GM23338 (cell line): ENCODE results near the gene VPS50. TPM values are rescaled to one million over a fixed set of nuclear protein-coding genes. Genes with fewer than 3 reads are reported as not detected.

ENCODE experiments used
- ATAC-seq: fragments of 200-7000 bp; cut with Tn5 transposase; 3 replicates; pipeline ENCODE4 v1.9.1; 2020
- DNase-seq: peaks from one replicate; pipeline ENCODE4 v3.0.0-alpha.2; 2015; ENCODE audit warnings: low spot score
- H2AFZ ChIP-seq: fragments of 200-600 bp; sonication (generic); 2 replicates; pipeline ENCODE4 v1.8.0; 2016; ENCODE audit warnings: antibody characterized with exemption, mild to moderate bottlenecking, moderate library complexity
- H3F3A ChIP-seq: fragments of 200-600 bp; sonication (generic); replicated peaks from 2 replicates; pipeline ENCODE4 v1.8.0; 2017; ENCODE audit warnings: antibody characterized with exemption, mixed run types, low read depth
- H3K27ac ChIP-seq: fragments of 200-600 bp; sonication (generic); 2 replicates; pipeline ENCODE4 v1.6.1; 2016; ENCODE audit warnings: low read depth
- H3K27me3 ChIP-seq: fragments of 200-600 bp; sonication (generic); 2 replicates; pipeline ENCODE4 v1.8.0; 2016; ENCODE audit warnings: mild to moderate bottlenecking, mixed run types, moderate library complexity; ENCODE audit not compliant: insufficient read depth
- H3K36me3 ChIP-seq: fragments of 200-600 bp; sonication (generic); 2 replicates; pipeline ENCODE4 v1.8.0; 2016; ENCODE audit warnings: mild to moderate bottlenecking; ENCODE audit not compliant: insufficient read depth
- H3K4me1 ChIP-seq: fragments of 200-600 bp; sonication (generic); 2 replicates; pipeline ENCODE4 v1.8.0; 2016; ENCODE audit warnings: mild to moderate bottlenecking, moderate library complexity; ENCODE audit not compliant: insufficient read depth
- H3K4me2 ChIP-seq: fragments of 200-600 bp; sonication (generic); 2 replicates; pipeline ENCODE4 v1.7.1; 2017; ENCODE audit warnings: mixed run types
- H3K4me3 ChIP-seq: fragments of 200-600 bp; sonication (generic); 2 replicates; pipeline ENCODE4 v1.6.1; 2016; ENCODE audit warnings: mixed run types
- H3K79me2 ChIP-seq: fragments of 200-600 bp; sonication (generic); replicated peaks from 2 replicates; pipeline ENCODE4 v1.8.0; 2017; ENCODE audit warnings: mild to moderate bottlenecking; ENCODE audit not compliant: insufficient read depth
- H3K9me2 ChIP-seq: fragments of 200-600 bp; sonication (generic); 2 replicates; pipeline ENCODE4 v1.8.0; 2017; ENCODE audit not compliant: insufficient read depth
- H4K20me1 ChIP-seq: fragments of 200-600 bp; sonication (generic); replicated peaks from 2 replicates; pipeline ENCODE4 v1.8.0; 2017; ENCODE audit warnings: mild to moderate bottlenecking; ENCODE audit not compliant: insufficient read depth
- H3K27ac Mint-ChIP-seq: 2 replicates; pipeline ENCODE4 v1.8.0; 2020; ENCODE audit warnings: inconsistent platforms, mild to moderate bottlenecking, moderate library complexity, mixed read lengths
- H3K27me3 Mint-ChIP-seq: 3 replicates; pipeline ENCODE4 v1.8.0; 2022; ENCODE audit warnings: low read depth, mild to moderate bottlenecking, moderate library complexity, mixed read lengths, inconsistent platforms; ENCODE audit not compliant: insufficient read depth, poor library complexity
- H3K36me3 Mint-ChIP-seq: 3 replicates; pipeline ENCODE4 v1.8.0; 2021; ENCODE audit warnings: low read depth, mild to moderate bottlenecking, inconsistent platforms, moderate library complexity, mixed read lengths
- H3K4me1 Mint-ChIP-seq: 3 replicates; pipeline ENCODE4 v1.8.0; 2020; ENCODE audit warnings: mild to moderate bottlenecking, inconsistent platforms, mixed read lengths
- H3K4me3 Mint-ChIP-seq: 3 replicates; pipeline ENCODE4 v1.8.0; 2021; ENCODE audit warnings: moderate library complexity, mild to moderate bottlenecking, inconsistent platforms, mixed read lengths
- H3K9me3 Mint-ChIP-seq: 3 replicates; pipeline ENCODE4 v1.8.0; 2020; ENCODE audit warnings: moderate library complexity, mild to moderate bottlenecking, inconsistent platforms, mixed read lengths
- CTCF ChIP-seq, 2 experiments: fragments of 200-600 bp in 1 of 2; sonication (generic) in 1 of 2; conservative IDR thresholded peaks; 2 replicates each; pipeline versions ENCODE4 v1.5.1 to v1.6.1; 2016 to 2017; ENCODE audit warnings: antibody characterized with exemption in 2 of 2, low read depth in 2 of 2, mild to moderate bottlenecking in 2 of 2, moderate library complexity in 1 of 2
- EZH2phosphoT487 ChIP-seq: fragments of 200-600 bp; sonication (generic); IDR thresholded peaks from one replicate; pipeline ENCODE4 v1.8.1; 2018; ENCODE audit warnings: antibody characterized with exemption; ENCODE audit not compliant: unreplicated experiment
- JUNB ChIP-seq: IDR thresholded peaks from one replicate; pipeline ENCODE4 v1.6.1; 2016; ENCODE audit warnings: antibody characterized with exemption; ENCODE audit not compliant: unreplicated experiment
- NANOG ChIP-seq: IDR thresholded peaks from 2 replicates; pipeline ENCODE4 v1.6.1; 2016; ENCODE audit warnings: antibody characterized with exemption, borderline replicate concordance
- POLR2AphosphoS5 ChIP-seq: IDR thresholded peaks from 2 replicates; pipeline ENCODE4 v1.6.1; 2016; ENCODE audit warnings: antibody characterized with exemption, low read depth
- REST ChIP-seq: IDR thresholded peaks from one replicate; pipeline ENCODE4 v1.6.1; 2018; ENCODE audit warnings: antibody characterized with exemption; ENCODE audit not compliant: unreplicated experiment
- STAT1 ChIP-seq: IDR thresholded peaks from one replicate; pipeline ENCODE4 v1.6.1; 2016; ENCODE audit warnings: antibody characterized with exemption; ENCODE audit not compliant: unreplicated experiment
- ZNF114 ChIP-seq: fragments of 250-450 bp; sonication (Bioruptor Pico); IDR thresholded peaks from 2 replicates; pipeline ENCODE4 v1.5.0; 2020; ENCODE audit warnings: mild to moderate bottlenecking, moderate library complexity
- ZNF462 ChIP-seq: fragments of 250-450 bp; sonication (Bioruptor Pico); IDR thresholded peaks from 2 replicates; pipeline ENCODE4 v1.5.0; 2020; ENCODE audit warnings: mild to moderate bottlenecking, moderate library complexity
- polyA plus RNA-seq: library from polyadenylated mRNA; unstranded; fragments of >200 nt; fragmentation: Nextera tagmentation; extraction: Ambion mirVana; gene quantifications from 2 replicates; pipeline ENCODE4 v1.2.1, GENCODE V29; 2016
- total RNA-seq: library from RNA; depleted of rRNA; stranded (reverse); fragments of >200 nt; shearing (Covaris generic); gene quantifications from 2 replicates; pipeline ENCODE4 v1.2.3, GENCODE V29; 2014

Gene VPS50
- total and polyA plus RNA-seq, 2 experiments from 2014 or later = 4.3 to 12.3 TPM

- no peak for TF ChIP-seq REST
- TF ChIP-seq POLR2AphosphoS5 = no peak
- no peak for TF ChIP-seq ZNF114 (CRISPR knock-in tag)
- no peak for TF ChIP-seq CTCF (conservative IDR thresholded peaks at IDR 0.05; ENCODE audit: low read depth in 2 of 2)
- no peak for TF ChIP-seq STAT1
- no peak for TF ChIP-seq EZH2phosphoT487
- no peak for TF ChIP-seq JUNB
Measured at GRCh38 chr7:93238748-93239147, 6.6 kb downstream of the VPS50 start (continued).

GRCh38 chr7:93239824-93240223 is 7.7 kb downstream of the VPS50 start:
- H3K27ac Mint-ChIP-seq = no peak overlapping the region
- Histone ChIP-seq H3K79me2 (peaks cover 6% of the 10 kb centered on the region; the same call in 1 of the 2 replicates), H3K4me2 (no peak overlapping the region), H3K36me3 (no peaks in the 10 kb centered on the region), H3K4me3 (no peak overlapping the region), H3F3A (no peaks in the 10 kb centered on the region), H4K20me1 (no peaks in the 10 kb centered on the region), H2AFZ (no peak overlapping the region), H3K4me1 (no peaks in the 10 kb centered on the region), H3K9me2 (no peaks in the 10 kb centered on the region), H3K27ac (no peak overlapping the region), H3K27me3 (no peaks in the 10 kb centered on the region)
- no peak for DNase-seq
- no peaks in the 10 kb centered on the region for H3K9me3 Mint-ChIP-seq
- no peaks in the 10 kb centered on the region for H3K27me3 Mint-ChIP-seq
- no peak for TF ChIP-seq NANOG
- TF ChIP-seq ZNF114 (CRISPR knock-in tag) = no peak
- no peak for TF ChIP-seq ZNF462
- no peak for TF ChIP-seq REST
- no peak for TF ChIP-seq JUNB
- no peaks in the 10 kb centered on the region for H3K36me3 Mint-ChIP-seq
- no peak overlapping the region for H3K4me3 Mint-ChIP-seq
- ATAC-seq = no peak
- H3K4me1 Mint-ChIP-seq = no peaks in the 10 kb centered on the region
